ENCODE measurements around the gene SEPTIN6. TPM values are rescaled to one million over a fixed set of nuclear protein-coding genes. Genes with fewer than 3 reads are reported as not detected.

Gene SEPTIN6
- total RNA-seq, 1 experiment from 2014 or later = 31.2 TPM

GRCh38 chrX:119687661-119688413 lies 5.1 kb downstream of the SEPTIN6 start:
- Histone ChIP-seq H3K9me3 (ENCODE audit: control insufficient read depth, insufficient read depth, low read depth, low read length) (no peaks in the 10 kb centered on the region), H3K36me3 (ENCODE audit: control insufficient read depth, insufficient read depth, low read length) (no peaks in the 10 kb centered on the region), H3K4me3 (ENCODE audit: low read depth in 2 of 2, low read length in 2 of 2) (no peak overlapping the region), H3K27ac (ENCODE audit: low read length) (peak overlapping the region; percentile 31; the same call in 1 of the 2 replicates), H3K4me1 (ENCODE audit: control insufficient read depth, insufficient read depth, low read length) (peaks cover 34% of the 10 kb centered on the region), H3K27me3 (ENCODE audit: control insufficient read depth, insufficient read depth, low read length) (no peaks in the 10 kb centered on the region)
- in situ Hi-C loops (cut with HindIII; ENCODE audit: low pct_unique_long_range_greater_than_20kb, low sequenced_read_pairs) (no loop called here), intact Hi-C loops (cut with micrococcal nuclease; ENCODE audit: unreplicated experiment) (no loop called here)
- TF ChIP-seq POLR2AphosphoS5 (IDR thresholded peaks at IDR 0.05; ENCODE audit: low read depth, low read length) (no peak), CTCF (IDR thresholded peaks at IDR 0.05) (no peak), REST (IDR thresholded peaks at IDR 0.05; ENCODE audit: insufficient read depth in 1 of 2, low read depth in 2 of 2, low read length in 1 of 2) (no peak), SIN3A (IDR thresholded peaks at IDR 0.05; ENCODE audit: borderline replicate concordance, insufficient read depth, low read depth, low read length) (no peak), TCF7L2 (IDR thresholded peaks at IDR 0.05; ENCODE audit: low read depth, low read length) (no peak)
- POLR2A ChIA-PET = no interaction called here
- CTCF ChIA-PET = no interaction called here
- ATAC-seq (no peak), DNase-seq (ENCODE audit: low read depth, low spot score) (no peak)
- BruUV-seq (replicated peaks) = no TSS peak

- BruUV-seq (replicated peaks) = no TSS peak
- Histone ChIP-seq H3K4me3 (ENCODE audit: low read depth in 2 of 2, low read length in 2 of 2) (no peak overlapping the region), H3K27me3 (ENCODE audit: control insufficient read depth, insufficient read depth, low read length) (no peaks in the 10 kb centered on the region), H3K4me1 (ENCODE audit: control insufficient read depth, insufficient read depth, low read length) (peaks cover 30% of the 10 kb centered on the region), H3K9me3 (ENCODE audit: control insufficient read depth, insufficient read depth, low read depth, low read length) (no peaks in the 10 kb centered on the region), H3K36me3 (ENCODE audit: control insufficient read depth, insufficient read depth, low read length) (no peaks in the 10 kb centered on the region), H3K27ac (ENCODE audit: low read length) (peak overlapping the region; percentile 79)
- TF ChIP-seq TCF7L2 (IDR thresholded peaks at IDR 0.05; ENCODE audit: low read depth, low read length) (no peak), POLR2AphosphoS5 (IDR thresholded peaks at IDR 0.05; ENCODE audit: low read depth, low read length) (no peak), CTCF (IDR thresholded peaks at IDR 0.05) (no peak)
- intact Hi-C loops (cut with micrococcal nuclease; ENCODE audit: unreplicated experiment) (no loop called here), in situ Hi-C loops (cut with HindIII; ENCODE audit: low pct_unique_long_range_greater_than_20kb, low sequenced_read_pairs) (no loop called here)
- CTCF ChIA-PET = no interaction called here
- POLR2A ChIA-PET = no interaction called here
- DNase-seq (ENCODE audit: low read depth, low spot score) (no peak), ATAC-seq (0 out of 2 replicates have a peak, but pooled peaks have one; percentile 35)
Measured at GRCh38 chrX:119686087-119686691, 6.8 kb downstream of the SEPTIN6 start.
